ENCODE results near the gene SERPINB8. TPM values are rescaled to one million over a fixed set of nuclear protein-coding genes. Genes with fewer than 3 reads are reported as not detected.

The SERPINB8 gene
- total RNA-seq = 6.6 and 7.4 TPM in 2 replicates

GRCh38 chr18:63969942-63970808, at the start of gene SERPINB8:
Gene SERPINB8 (plus strand): TSS chr18:63970081. CDS start chr18:63978309, 8,228 bp downstream.

GRCh38 chr18:63949068-63949737, 20.7 kb upstream of the SERPINB8 start, which contains the start of gene HMSD:
Gene HMSD (plus strand): TSS chr18:63949301. CDS start chr18:63953456, 4,155 bp downstream.

Other genes starting within 250 kb of the SERPINB8 start
- 4.2 and 10.3 TPM in 2 replicates for gene SERPINB7, start 194.7 kb upstream of the SERPINB8 start, total RNA-seq
- gene SERPINB2, start 82.4 kb upstream of the SERPINB8 start, total RNA-seq = 3.5 and 5.2 TPM in 2 replicates
- 1.7 TPM in 1 of 2 replicates, not detected in the other for gene SERPINB10, start 62.1 kb upstream of the SERPINB8 start, total RNA-seq
- gene HMSD, start 20.8 kb upstream of the SERPINB8 start, total RNA-seq = 0.45 and 0.50 TPM in 2 replicates
- gene LINC00305, start 179.0 kb downstream of the SERPINB8 start, total RNA-seq = not detected in 2 replicates

All from bronchus fibroblast of lung (primary cell).